ENCODE measurements around the gene TLR1.
"Not testable (repeated sequence)": the region's sequence is repeated elsewhere in the genome, so short reads cannot be mapped to it uniquely, and the experiment has no call there.

Gene TLR1

GRCh38 chr4:38779790-38780189 lies 24.8 kb downstream of the TLR1 start:
- no peak for DNase-seq (ENCODE audit: low read depth)
- no peak overlapping the region for H3K4me3 ChIP-seq (ENCODE audit: control insufficient read depth, low read depth, low read length)
- TF ChIP-seq CTCF (conservative IDR thresholded peaks at IDR 0.05; ENCODE audit: control insufficient read depth, insufficient read depth, low read depth, low read length) = no peak

GRCh38 chr4:38777925-38778324 lies 26.7 kb downstream of the TLR1 start:
- not testable (repeated sequence) for H3K4me3 ChIP-seq (ENCODE audit: control insufficient read depth, low read depth, low read length)

GRCh38 chr4:38775326-38775725 lies 29.3 kb downstream of the TLR1 start:
- no peak for DNase-seq (ENCODE audit: low read depth)
- TF ChIP-seq CTCF (conservative IDR thresholded peaks at IDR 0.05; ENCODE audit: control insufficient read depth, insufficient read depth, low read depth, low read length) = no peak
- no peak overlapping the region for H3K4me3 ChIP-seq (ENCODE audit: control insufficient read depth, low read depth, low read length)

More at GRCh38 chr4:38777925-38778324, 26.7 kb downstream of the TLR1 start:
- not testable (repeated sequence) for DNase-seq (ENCODE audit: low read depth)

GRCh38 chr4:38774181-38774955 lies 30.2 kb downstream of the TLR1 start:
- TF ChIP-seq CTCF (conservative IDR thresholded peaks at IDR 0.05; ENCODE audit: control insufficient read depth, insufficient read depth, low read depth, low read length) = no peak
- peak; percentile 28 for DNase-seq (ENCODE audit: low read depth)
- H3K4me3 ChIP-seq (ENCODE audit: control insufficient read depth, low read depth, low read length) = no peak overlapping the region

- not testable (repeated sequence) for DNase-seq (ENCODE audit: low read depth); H3K4me3 ChIP-seq (ENCODE audit: control insufficient read depth, low read depth, low read length)
Observed at GRCh38 chr4:38770281-38770680, 34.3 kb downstream of the TLR1 start.

GRCh38 chr4:38769857-38770256 lies 34.7 kb downstream of the TLR1 start:
- DNase-seq (ENCODE audit: low read depth) = no peak
- no peak for TF ChIP-seq CTCF (conservative IDR thresholded peaks at IDR 0.05; ENCODE audit: control insufficient read depth, insufficient read depth, low read depth, low read length)
- no peak overlapping the region for H3K4me3 ChIP-seq (ENCODE audit: control insufficient read depth, low read depth, low read length)

- no peak overlapping the region for H3K4me3 ChIP-seq (ENCODE audit: control insufficient read depth, low read depth, low read length)
- TF ChIP-seq CTCF (conservative IDR thresholded peaks at IDR 0.05; ENCODE audit: control insufficient read depth, insufficient read depth, low read depth, low read length) = no peak
- DNase-seq (ENCODE audit: low read depth) = no peak
Observed at GRCh38 chr4:38769441-38769840, 35.1 kb downstream of the TLR1 start.

- TF ChIP-seq CTCF (conservative IDR thresholded peaks at IDR 0.05; ENCODE audit: control insufficient read depth, insufficient read depth, low read depth, low read length) = no peak
- DNase-seq (ENCODE audit: low read depth) = peak; percentile 60
- no peak overlapping the region for H3K4me3 ChIP-seq (ENCODE audit: control insufficient read depth, low read depth, low read length)
Observed at GRCh38 chr4:38768968-38769394, 35.6 kb downstream of the TLR1 start.

- not testable (repeated sequence) for DNase-seq (ENCODE audit: low read depth); H3K4me3 ChIP-seq (ENCODE audit: control insufficient read depth, low read depth, low read length)
Observed at GRCh38 chr4:38766940-38767339, 37.7 kb downstream of the TLR1 start.
